GM23338 (cell line): Measurements from ENCODE around the gene GRIFIN. TPM values are rescaled to one million over a fixed set of nuclear protein-coding genes. Genes with fewer than 3 reads are reported as not detected.
A peak's percentile ranks its signal among the peaks of the same experiment; 100 is the strongest.

ENCODE experiments used
- ATAC-seq: fragments of 200-7000 bp; cut with Tn5 transposase; 3 replicates; pipeline ENCODE4 v1.9.1; 2020
- DNase-seq: peaks from one replicate; pipeline ENCODE4 v3.0.0-alpha.2; 2015; ENCODE audit warnings: low spot score
- H2AFZ ChIP-seq: fragments of 200-600 bp; sonication (generic); 2 replicates; pipeline ENCODE4 v1.8.0; 2016; ENCODE audit warnings: antibody characterized with exemption, mild to moderate bottlenecking, moderate library complexity
- H3F3A ChIP-seq: fragments of 200-600 bp; sonication (generic); replicated peaks from 2 replicates; pipeline ENCODE4 v1.8.0; 2017; ENCODE audit warnings: antibody characterized with exemption, mixed run types, low read depth
- H3K27ac ChIP-seq: fragments of 200-600 bp; sonication (generic); 2 replicates; pipeline ENCODE4 v1.6.1; 2016; ENCODE audit warnings: low read depth
- H3K27me3 ChIP-seq: fragments of 200-600 bp; sonication (generic); 2 replicates; pipeline ENCODE4 v1.8.0; 2016; ENCODE audit warnings: mild to moderate bottlenecking, mixed run types, moderate library complexity; ENCODE audit not compliant: insufficient read depth
- H3K36me3 ChIP-seq: fragments of 200-600 bp; sonication (generic); 2 replicates; pipeline ENCODE4 v1.8.0; 2016; ENCODE audit warnings: mild to moderate bottlenecking; ENCODE audit not compliant: insufficient read depth
- H3K4me1 ChIP-seq: fragments of 200-600 bp; sonication (generic); 2 replicates; pipeline ENCODE4 v1.8.0; 2016; ENCODE audit warnings: mild to moderate bottlenecking, moderate library complexity; ENCODE audit not compliant: insufficient read depth
- H3K4me2 ChIP-seq: fragments of 200-600 bp; sonication (generic); 2 replicates; pipeline ENCODE4 v1.7.1; 2017; ENCODE audit warnings: mixed run types
- H3K4me3 ChIP-seq: fragments of 200-600 bp; sonication (generic); 2 replicates; pipeline ENCODE4 v1.6.1; 2016; ENCODE audit warnings: mixed run types
- H3K79me2 ChIP-seq: fragments of 200-600 bp; sonication (generic); replicated peaks from 2 replicates; pipeline ENCODE4 v1.8.0; 2017; ENCODE audit warnings: mild to moderate bottlenecking; ENCODE audit not compliant: insufficient read depth
- H3K9me2 ChIP-seq: fragments of 200-600 bp; sonication (generic); 2 replicates; pipeline ENCODE4 v1.8.0; 2017; ENCODE audit not compliant: insufficient read depth
- H4K20me1 ChIP-seq: fragments of 200-600 bp; sonication (generic); replicated peaks from 2 replicates; pipeline ENCODE4 v1.8.0; 2017; ENCODE audit warnings: mild to moderate bottlenecking; ENCODE audit not compliant: insufficient read depth
- H3K27ac Mint-ChIP-seq: 2 replicates; pipeline ENCODE4 v1.8.0; 2020; ENCODE audit warnings: inconsistent platforms, mild to moderate bottlenecking, moderate library complexity, mixed read lengths
- H3K27me3 Mint-ChIP-seq: 3 replicates; pipeline ENCODE4 v1.8.0; 2022; ENCODE audit warnings: low read depth, mild to moderate bottlenecking, moderate library complexity, mixed read lengths, inconsistent platforms; ENCODE audit not compliant: insufficient read depth, poor library complexity
- H3K36me3 Mint-ChIP-seq: 3 replicates; pipeline ENCODE4 v1.8.0; 2021; ENCODE audit warnings: low read depth, mild to moderate bottlenecking, inconsistent platforms, moderate library complexity, mixed read lengths
- H3K4me1 Mint-ChIP-seq: 3 replicates; pipeline ENCODE4 v1.8.0; 2020; ENCODE audit warnings: mild to moderate bottlenecking, inconsistent platforms, mixed read lengths
- H3K4me3 Mint-ChIP-seq: 3 replicates; pipeline ENCODE4 v1.8.0; 2021; ENCODE audit warnings: moderate library complexity, mild to moderate bottlenecking, inconsistent platforms, mixed read lengths
- H3K9me3 Mint-ChIP-seq: 3 replicates; pipeline ENCODE4 v1.8.0; 2020; ENCODE audit warnings: moderate library complexity, mild to moderate bottlenecking, inconsistent platforms, mixed read lengths
- CREB1 ChIP-seq: fragments of 250-450 bp; sonication (Bioruptor Pico); IDR thresholded peaks from 2 replicates; pipeline ENCODE4 v1.5.0; 2020; ENCODE audit warnings: low read depth, mild to moderate bottlenecking, moderate library complexity
- CTCF ChIP-seq, 2 experiments: fragments of 200-600 bp in 1 of 2; sonication (generic) in 1 of 2; conservative IDR thresholded peaks; 2 replicates each; pipeline versions ENCODE4 v1.5.1 to v1.6.1; 2016 to 2017; ENCODE audit warnings: antibody characterized with exemption in 2 of 2, low read depth in 2 of 2, mild to moderate bottlenecking in 2 of 2, moderate library complexity in 1 of 2
- ETS1 ChIP-seq: IDR thresholded peaks from 2 replicates; pipeline ENCODE4 v1.6.1; 2016; ENCODE audit warnings: antibody characterized with exemption
- EZH2phosphoT487 ChIP-seq: fragments of 200-600 bp; sonication (generic); IDR thresholded peaks from one replicate; pipeline ENCODE4 v1.8.1; 2018; ENCODE audit warnings: antibody characterized with exemption; ENCODE audit not compliant: unreplicated experiment
- NANOG ChIP-seq: IDR thresholded peaks from 2 replicates; pipeline ENCODE4 v1.6.1; 2016; ENCODE audit warnings: antibody characterized with exemption, borderline replicate concordance
- POLR2AphosphoS5 ChIP-seq: IDR thresholded peaks from 2 replicates; pipeline ENCODE4 v1.6.1; 2016; ENCODE audit warnings: antibody characterized with exemption, low read depth
- ZNF114 ChIP-seq: fragments of 250-450 bp; sonication (Bioruptor Pico); IDR thresholded peaks from 2 replicates; pipeline ENCODE4 v1.5.0; 2020; ENCODE audit warnings: mild to moderate bottlenecking, moderate library complexity
- ZNF331 ChIP-seq: fragments of 250-450 bp; sonication (Bioruptor Pico); IDR thresholded peaks from 2 replicates; pipeline ENCODE4 v1.5.0; 2020; ENCODE audit warnings: low read depth, mild to moderate bottlenecking, moderate library complexity
- ZNF462 ChIP-seq: fragments of 250-450 bp; sonication (Bioruptor Pico); IDR thresholded peaks from 2 replicates; pipeline ENCODE4 v1.5.0; 2020; ENCODE audit warnings: mild to moderate bottlenecking, moderate library complexity
- polyA plus RNA-seq: library from polyadenylated mRNA; unstranded; fragments of >200 nt; fragmentation: Nextera tagmentation; extraction: Ambion mirVana; gene quantifications from 2 replicates; pipeline ENCODE4 v1.2.1, GENCODE V29; 2016
- total RNA-seq: library from RNA; depleted of rRNA; stranded (reverse); fragments of >200 nt; shearing (Covaris generic); gene quantifications from 2 replicates; pipeline ENCODE4 v1.2.3, GENCODE V29; 2014

Gene GRIFIN
- total and polyA plus RNA-seq, 2 experiments from 2014 or later: not detected

- no peaks in the 10 kb centered on the region for H4K20me1 ChIP-seq
- peaks cover 10% of the 10 kb centered on the region; the same call in 1 of the 2 replicates for H3F3A ChIP-seq
- no peaks in the 10 kb centered on the region for H3K27me3 ChIP-seq
- H3K4me3 Mint-ChIP-seq: no peak overlapping the region
- H3K27ac Mint-ChIP-seq: no peak overlapping the region; the same call in 1 of the 2 replicates
- H3K79me2 ChIP-seq: no peaks in the 10 kb centered on the region
- H3K9me2 ChIP-seq: no peaks in the 10 kb centered on the region
- no peaks in the 10 kb centered on the region for H3K36me3 ChIP-seq
- ATAC-seq (no peak), DNase-seq (no peak)
- H3K4me1 ChIP-seq: peaks cover 3% of the 10 kb centered on the region; the same call in 1 of the 2 replicates
- H3K9me3 Mint-ChIP-seq: no peaks in the 10 kb centered on the region
- H3K4me1 Mint-ChIP-seq: peaks cover 27% of the 10 kb centered on the region
- 0 out of 2 replicates have a peak overlapping the region, but pooled peaks have one; percentile 23 for H2AFZ ChIP-seq
- H3K27me3 Mint-ChIP-seq: peaks cover 14% of the 10 kb centered on the region
- H3K27ac ChIP-seq: no peak overlapping the region
- no peak overlapping the region for H3K4me2 ChIP-seq
- TF ChIP-seq EZH2phosphoT487 (no peak), ZNF114 (no peak), CREB1 (CRISPR knock-in tag) (no peak), NANOG (no peak), POLR2AphosphoS5 (no peak), CTCF (conservative IDR thresholded peaks at IDR 0.05; ENCODE audit: low read depth in 2 of 2) (no peak), ETS1 (no peak), ZNF462 (CRISPR knock-in tag) (no peak), ZNF331 (CRISPR knock-in tag) (no peak)
- no peak overlapping the region for H3K4me3 ChIP-seq
- H3K36me3 Mint-ChIP-seq: no peaks in the 10 kb centered on the region; the same call in 2 of the 3 replicates
Measured at GRCh38 chr7:2471022-2471329, 5.2 kb downstream of the GRIFIN start.
